GM18520 (cell line): ENCODE results near the gene UPK1A.
"Not testable (repeated sequence)": the region's sequence is repeated elsewhere in the genome, so short reads cannot be mapped to it uniquely, and the experiment has no call there.

Source experiments
- ATAC-seq: cut with Tn5 transposase; IDR thresholded peaks from one replicate; pipeline ENCODE4 v1.9.1; 2021; ENCODE audit not compliant: unreplicated experiment

UPK1A gene

DNA sequence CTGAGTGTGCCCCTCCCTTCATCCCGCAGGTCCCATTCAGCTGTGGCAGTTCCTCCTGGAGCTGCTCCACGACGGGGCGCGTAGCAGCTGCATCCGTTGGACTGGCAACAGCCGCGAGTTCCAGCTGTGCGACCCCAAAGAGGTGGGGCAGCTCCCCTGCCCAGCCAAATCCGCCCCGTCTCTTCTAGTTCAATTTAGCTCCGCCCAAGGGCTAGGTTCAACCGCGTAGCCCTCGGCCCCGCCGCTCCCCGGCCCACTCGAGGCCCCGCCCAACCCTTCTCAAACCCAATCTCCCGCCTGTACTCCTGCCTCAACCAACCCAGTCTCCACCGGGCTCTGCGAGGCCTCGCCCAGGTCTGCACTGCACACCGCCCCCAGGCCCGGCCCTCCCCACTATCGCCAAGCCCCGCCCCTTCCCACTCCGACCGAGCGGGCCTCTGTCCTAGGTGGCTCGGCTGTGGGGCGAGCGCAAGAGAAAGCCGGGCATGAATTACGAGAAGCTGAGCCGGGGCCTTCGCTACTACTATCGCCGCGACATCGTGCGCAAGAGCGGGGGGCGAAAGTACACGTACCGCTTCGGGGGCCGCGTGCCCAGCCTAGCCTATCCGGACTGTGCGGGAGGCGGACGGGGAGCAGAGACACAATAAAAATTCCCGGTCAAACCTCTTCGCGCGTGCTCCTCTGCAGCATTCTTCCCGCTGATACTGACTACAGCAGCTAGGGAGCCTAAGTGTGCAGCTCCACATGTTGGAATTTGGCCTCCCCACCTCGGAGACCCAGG, 21.9 kb upstream of the UPK1A start:
- ATAC-seq, result peak; percentile 62

GRCh38 chr19:35644987-35645679, 21.2 kb upstream of the UPK1A start:
- ATAC-seq, result no peak

DNA sequence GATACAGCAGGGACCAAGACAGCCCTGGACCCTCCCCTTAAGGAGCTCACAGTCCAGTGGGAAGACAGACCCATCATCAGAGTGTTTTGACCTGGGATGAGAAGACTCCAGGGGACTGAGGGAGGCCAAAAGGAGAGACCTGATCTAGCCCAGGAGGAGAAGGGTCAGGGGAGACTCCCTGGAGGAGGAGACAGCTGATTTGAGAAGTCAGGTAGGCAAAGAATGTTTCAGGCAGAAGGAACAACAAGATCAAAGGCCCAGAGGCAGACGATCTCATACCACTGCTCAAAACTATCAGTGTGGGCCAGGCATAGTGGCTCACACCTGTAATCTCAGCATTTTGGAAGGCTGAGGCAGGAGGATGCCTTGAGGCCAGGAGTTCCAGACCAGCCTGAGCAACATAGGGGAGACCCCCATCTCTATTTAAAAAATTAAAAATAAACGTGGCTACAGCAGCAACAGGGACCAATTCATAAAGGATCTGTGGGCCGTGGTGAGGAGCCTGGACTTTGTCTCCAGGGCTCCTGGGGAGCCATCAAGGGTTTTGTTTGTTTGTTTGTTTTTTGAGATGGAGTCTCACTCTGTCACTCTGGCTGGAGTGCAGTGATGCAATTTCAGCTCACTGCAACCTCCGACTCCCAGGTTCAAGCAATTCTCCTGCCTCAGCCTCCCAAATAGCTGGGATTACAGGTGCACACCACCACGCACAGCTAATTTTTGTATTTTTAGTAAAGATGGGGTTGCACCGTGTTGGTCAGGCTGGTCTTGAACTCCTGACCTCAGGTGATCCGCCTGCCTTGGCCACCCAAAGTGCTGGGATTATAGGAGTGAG, 20.4 kb upstream of the UPK1A start:
- no peak for ATAC-seq

GRCh38 chr19:35648017-35648961, 18.0 kb upstream of the UPK1A start, which contains the start of gene COX6B1:
Gene COX6B1, plus strand, starts transcription at chr19:35648323. Its CDS starts 2,921 bp downstream, at chr19:35651244.
- peak; percentile 65 for ATAC-seq

- ATAC-seq, result no peak
Measured at GRCh38 chr19:35650581-35650980, 15.7 kb upstream of the UPK1A start.

DNA sequence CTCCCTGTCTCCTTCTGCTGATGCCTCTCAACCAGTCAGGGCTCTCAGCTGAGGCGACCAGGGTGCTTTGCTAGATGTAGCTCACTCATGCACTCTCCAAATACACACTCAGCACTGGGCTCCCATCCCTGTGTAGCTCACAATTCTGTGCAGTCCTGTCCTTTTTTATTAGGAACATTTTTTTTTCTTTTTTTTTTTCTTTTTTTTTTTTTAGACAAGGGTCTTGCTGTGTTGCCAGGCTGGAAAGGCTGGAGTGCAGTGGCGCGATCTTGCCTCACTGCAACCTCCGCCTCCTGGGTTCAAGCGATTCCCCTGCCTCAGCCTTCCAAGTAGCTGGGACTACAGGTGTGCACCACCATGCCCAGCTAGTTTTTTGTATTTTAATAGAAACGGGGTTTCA, 11.5 kb upstream of the UPK1A start:
- ATAC-seq, result not testable (repeated sequence)

- no peak for ATAC-seq
Measured at GRCh38 chr19:35655600-35655999, 10.7 kb upstream of the UPK1A start.

- ATAC-seq, result no peak
Measured at GRCh38 chr19:35656700-35657099, 9.6 kb upstream of the UPK1A start.

- ATAC-seq, result no peak
Measured at GRCh38 chr19:35657904-35658700, 8.2 kb upstream of the UPK1A start.

DNA sequence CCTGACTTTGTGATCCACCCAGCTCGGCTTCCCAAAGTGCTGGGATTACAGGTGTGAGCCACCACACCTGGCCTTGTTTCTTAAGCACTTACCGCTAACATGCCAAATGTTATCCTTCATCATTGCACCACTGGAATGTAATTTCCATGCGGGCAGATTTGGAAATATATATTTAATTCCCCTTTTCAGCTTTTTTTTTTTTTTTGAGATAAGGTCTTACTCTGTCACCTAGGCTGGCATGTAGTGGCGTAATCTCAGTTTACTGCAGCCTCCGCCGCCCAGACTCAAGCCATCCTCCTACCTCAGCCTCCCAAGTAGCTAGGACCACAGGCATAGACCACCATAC, 4.3 kb upstream of the UPK1A start:
- no peak for ATAC-seq

DNA sequence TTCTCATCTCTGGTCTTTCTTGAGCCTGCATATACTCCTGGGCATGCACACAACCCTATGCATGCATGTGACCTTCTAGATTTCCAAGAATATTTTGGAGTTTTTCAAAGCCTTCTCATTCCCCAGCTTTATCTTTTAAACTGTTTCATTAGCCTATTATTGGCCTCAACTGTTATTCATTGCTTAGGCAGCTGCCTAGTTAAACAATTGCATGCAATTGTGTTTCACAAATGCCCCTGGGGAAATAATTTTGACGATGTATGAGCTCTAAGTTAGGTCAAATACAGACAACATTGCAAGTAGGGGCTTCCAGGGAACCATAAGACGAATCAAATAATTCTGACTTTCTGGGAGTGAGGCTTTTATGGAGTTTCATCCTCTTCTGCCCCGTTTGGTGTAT, 2.3 kb upstream of the UPK1A start:
- no peak for ATAC-seq

DNA sequence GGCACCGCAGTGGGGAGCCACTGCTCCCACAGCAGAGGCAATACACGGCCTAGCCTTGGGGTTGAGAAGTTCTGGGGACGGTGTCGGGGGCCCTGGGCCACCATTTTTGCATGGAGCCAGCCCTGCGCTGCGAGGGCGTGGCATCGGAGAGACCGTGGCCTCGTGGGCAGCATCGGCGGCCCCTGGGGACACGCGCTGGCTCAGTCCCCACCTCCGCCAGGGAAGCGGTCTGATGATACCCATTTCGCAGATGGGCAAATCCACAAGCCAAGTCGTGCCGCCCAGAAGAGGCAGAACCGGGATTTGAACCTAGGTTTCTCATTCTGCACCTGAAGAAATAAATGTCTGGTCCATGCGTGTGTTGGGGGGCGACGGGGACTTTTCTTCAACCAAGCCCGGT, 1.2 kb upstream of the UPK1A start:
- no peak for ATAC-seq

DNA sequence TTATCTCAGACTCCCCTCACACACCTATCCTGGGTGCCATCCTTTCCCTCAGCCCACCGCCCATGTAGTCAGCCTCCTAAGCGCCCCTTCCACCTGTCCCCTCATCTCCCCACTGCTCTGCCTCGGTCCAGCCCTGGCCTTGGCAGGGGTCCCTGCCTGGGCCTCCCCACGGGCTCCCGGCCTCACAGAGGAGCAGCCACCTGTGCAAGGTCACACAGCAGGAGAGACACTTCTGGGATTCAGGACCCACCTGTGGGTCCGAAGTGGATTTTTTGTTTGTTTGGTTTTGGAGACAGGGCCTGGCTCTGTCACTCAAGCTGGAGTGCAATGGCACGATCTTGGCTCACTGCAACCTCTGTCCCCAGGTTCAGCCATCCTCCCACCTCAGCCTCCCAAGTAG, 713 bp upstream of the UPK1A start:
- no peak for ATAC-seq

DNA sequence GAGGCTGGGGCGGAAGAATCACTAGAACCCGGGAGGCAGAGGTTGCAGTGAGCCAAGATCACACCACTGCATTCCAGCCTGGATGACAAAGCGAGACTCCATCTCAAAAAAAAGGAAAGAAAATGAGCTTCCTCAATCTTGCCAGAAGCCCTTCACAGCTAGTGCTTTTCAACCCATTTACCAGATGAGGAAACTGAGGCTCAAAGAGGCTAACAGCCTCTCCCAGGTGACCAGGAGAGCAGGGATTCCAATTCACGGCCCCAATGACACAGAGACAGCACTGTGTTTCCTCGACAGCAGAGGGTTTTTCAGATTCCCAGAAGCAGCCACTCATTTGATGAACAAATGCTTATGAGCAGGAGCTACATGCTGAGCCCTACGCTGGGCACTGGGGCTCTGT, 3.2 kb downstream of the UPK1A start:
- ATAC-seq, result no peak

DNA sequence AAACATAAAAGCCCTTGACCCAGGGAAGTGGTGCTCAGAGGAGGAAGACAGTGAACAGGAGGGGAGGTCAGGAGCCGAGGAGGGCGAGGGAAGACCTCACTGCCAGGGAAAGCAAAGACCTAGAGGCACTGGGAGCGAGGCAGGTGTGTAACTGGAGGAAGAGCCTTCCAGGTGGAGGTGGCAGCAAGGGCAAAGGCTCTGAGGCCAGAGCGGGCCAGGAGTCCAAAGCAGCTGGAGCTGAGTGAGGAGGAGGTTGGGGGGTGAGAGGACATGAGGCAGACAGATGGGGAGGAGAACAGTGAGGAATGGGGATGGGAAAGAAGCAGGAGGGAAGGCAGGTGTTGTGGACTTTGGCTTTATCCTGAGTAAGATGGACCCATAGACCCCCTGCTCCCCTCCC, 3.7 kb downstream of the UPK1A start:
- ATAC-seq, result no peak

DNA sequence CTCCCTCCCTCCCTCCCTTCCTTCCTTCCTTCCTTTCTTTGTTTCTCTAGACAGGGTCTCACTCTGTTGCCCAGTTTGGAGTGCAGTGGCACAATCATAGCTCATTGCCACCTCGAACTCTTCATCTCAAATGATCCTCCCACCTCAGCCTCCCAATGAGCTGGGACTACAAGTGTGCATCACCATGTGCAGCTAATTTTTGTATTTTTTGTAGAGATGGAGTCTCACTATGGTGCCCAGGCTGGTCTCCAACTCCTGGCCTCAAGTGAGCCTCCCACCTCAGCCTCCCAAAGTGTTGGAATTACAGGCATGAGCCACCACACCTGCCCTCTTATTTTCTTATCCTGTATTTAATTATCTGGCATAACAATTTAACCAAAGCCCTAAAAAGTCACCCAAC, 4.4 kb downstream of the UPK1A start:
- ATAC-seq, result no peak

GRCh38 chr19:35671818-35672217, 5.5 kb downstream of the UPK1A start:
- no peak for ATAC-seq

DNA sequence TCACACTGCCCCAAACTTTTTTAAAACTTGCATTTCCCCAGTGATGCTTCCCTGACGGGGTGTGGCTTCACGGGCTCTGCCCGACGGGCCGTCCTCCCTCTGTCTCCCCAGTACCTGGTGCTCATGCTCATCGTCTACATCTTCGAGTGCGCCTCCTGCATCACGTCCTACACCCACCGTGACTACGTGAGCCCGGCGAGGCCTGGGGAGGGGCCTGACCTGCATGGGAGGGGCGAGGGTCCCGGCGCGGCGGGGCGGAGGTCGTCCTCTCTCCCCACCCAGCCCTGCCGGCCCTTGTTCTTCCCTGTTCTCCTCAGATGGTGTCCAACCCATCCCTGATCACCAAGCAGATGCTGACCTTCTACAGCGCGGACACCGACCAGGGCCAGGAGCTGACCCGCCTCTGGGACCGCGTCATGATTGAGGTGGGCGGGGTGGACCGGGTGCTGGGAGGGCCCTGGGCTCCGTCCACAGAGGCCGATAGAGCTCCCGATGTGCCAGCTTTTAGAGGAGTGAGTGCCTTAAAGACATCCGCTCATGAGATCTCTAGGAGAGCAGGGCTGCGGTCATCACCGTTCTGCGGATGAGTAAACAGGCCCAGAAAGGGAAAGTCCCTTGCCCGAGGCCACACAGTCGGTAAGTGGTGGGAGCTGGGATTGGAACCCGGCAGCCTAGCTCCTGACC, 6.9 kb downstream of the UPK1A start:
- no peak for ATAC-seq

DNA sequence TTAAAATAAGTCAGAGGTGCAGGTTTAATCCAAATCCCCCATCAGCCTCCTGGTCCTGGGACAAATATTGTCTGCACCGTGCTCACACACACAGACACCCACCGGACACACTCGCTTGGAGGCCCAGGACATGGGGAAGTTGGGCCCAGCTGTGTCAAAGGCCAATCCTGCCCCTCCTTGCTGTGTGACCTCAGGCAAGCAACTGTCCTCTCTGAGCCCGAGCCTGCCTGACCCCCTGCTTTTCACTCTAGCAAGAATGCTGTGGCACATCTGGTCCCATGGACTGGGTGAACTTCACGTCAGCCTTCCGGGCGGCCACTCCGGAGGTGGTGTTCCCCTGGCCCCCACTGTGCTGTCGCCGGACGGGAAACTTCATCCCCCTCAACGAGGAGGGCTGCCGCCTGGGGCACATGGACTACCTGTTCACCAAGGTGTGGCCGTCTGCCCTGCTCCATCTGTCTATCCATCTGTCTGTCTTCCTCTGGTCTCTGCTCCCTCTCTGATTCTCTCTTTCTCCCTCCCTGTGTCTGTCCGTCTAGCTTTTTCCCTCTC, 9.3 kb downstream of the UPK1A start:
- ATAC-seq, result no peak
